ENCODE data around the gene CIB2.

Gene CIB2

GRCh38 chr15:78149068-78149804 is 18.0 kb upstream of the CIB2 start, which contains the start of gene IDH3A:
TSS of gene IDH3A (plus strand) at chr15:78149362. CDS start at chr15:78149404, 42 bp downstream.
- DNase-seq, result peak; percentile 96

GRCh38 chr15:78148392-78149067 is 17.3 kb upstream of the CIB2 start:
- no peak for DNase-seq

- no peak for DNase-seq
Observed at GRCh38 chr15:78147566-78147965, 16.3 kb upstream of the CIB2 start.

GRCh38 chr15:78146425-78147154 is 15.3 kb upstream of the CIB2 start:
- no peak for DNase-seq

GRCh38 chr15:78142332-78142731 is 11.1 kb upstream of the CIB2 start:
- DNase-seq, result no peak

- no peak for DNase-seq
Observed at GRCh38 chr15:78140292-78140691, 9.0 kb upstream of the CIB2 start.

GRCh38 chr15:78139578-78139977 is 8.3 kb upstream of the CIB2 start:
- no peak for DNase-seq

GRCh38 chr15:78133801-78134200 is 2.6 kb upstream of the CIB2 start:
- DNase-seq, result no peak

DNA sequence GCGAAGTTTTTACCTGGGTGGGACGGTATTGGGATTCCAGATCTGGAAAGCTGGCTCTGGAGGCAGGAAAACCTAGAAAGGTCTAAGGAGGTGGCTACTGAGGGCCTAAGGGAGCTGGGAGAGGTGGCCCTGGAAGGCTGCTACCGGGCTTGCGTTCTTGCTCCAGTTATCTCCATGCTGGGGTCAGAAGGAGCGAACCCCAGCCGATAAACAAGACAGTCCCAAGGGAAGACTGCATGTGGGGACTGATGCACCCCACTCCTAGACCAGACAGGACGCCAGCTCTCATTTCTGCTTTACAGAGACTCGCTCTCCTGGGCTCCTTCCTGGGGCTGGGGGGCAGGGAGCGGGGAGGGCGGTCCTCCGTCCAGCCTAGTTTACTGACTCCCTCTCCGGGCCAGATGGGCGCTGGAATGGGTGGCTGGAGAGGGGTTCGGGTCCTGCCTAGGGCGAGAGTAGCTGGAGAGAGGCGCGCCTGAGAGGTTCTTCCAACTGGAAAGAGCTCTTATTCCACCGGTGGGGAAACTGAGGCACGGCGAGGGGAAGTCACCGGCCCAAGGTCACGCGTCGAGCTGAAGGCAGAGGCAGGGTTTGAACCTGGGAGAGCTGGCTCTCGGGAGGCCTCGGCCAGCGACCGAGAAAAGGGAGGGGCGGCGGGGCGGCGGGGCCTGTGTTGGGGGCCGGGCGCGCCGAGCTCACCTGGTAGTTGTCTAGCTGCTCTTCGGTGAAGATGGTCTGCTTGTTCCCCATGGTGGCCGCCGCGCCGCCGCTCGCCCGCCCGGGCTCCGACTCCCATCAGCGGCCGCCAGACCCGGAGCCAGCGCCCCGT is 565 bp downstream of the CIB2 start:
- DNase-seq, result no peak

- DNase-seq, result no peak
Observed at GRCh38 chr15:78129751-78130287, 1.4 kb downstream of the CIB2 start.

GRCh38 chr15:78129077-78129750 is 2.0 kb downstream of the CIB2 start:
- no peak for DNase-seq

DNA sequence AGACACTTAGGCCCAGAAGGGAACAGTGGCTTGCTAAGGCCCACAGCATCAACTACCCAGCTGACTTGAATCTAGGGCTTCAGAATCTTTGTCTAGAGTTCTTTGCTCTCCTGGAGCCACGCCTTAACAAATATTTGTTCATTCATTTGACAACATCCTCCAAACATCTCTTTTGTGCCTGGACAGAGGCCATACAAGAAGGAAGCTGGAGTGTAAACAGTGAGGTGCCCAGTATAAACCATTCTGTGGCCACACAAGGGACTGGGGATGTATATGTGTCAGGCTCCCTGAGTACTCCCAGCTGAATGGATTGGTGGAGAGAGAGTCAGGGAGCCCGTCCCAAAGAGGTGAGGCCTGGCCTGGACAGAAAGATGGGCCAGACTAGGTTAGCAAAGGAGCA is 3.4 kb downstream of the CIB2 start:
- DNase-seq, result no peak

DNA sequence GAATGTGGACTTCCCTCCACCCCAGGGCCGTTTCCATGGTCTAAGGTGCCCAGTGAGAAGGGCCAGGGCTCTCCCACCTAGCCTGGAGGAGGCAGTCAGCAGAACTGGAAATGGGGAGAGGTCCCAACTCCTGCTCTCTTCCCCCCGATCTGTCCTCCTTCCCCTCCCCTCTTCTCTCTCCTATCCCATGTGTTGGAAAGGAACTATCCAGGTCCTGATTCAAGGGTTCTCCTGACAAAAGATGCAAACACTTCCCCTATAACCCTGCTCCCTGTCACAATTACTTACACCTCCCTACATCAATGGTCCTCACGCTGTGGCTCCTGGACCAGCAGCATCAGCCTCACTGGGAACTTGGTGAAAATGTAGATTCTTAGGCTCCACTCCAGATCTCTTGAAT is 6.0 kb downstream of the CIB2 start:
- DNase-seq, result no peak

GRCh38 chr15:78120523-78120922 is 10.7 kb downstream of the CIB2 start:
- no peak for DNase-seq

DNA sequence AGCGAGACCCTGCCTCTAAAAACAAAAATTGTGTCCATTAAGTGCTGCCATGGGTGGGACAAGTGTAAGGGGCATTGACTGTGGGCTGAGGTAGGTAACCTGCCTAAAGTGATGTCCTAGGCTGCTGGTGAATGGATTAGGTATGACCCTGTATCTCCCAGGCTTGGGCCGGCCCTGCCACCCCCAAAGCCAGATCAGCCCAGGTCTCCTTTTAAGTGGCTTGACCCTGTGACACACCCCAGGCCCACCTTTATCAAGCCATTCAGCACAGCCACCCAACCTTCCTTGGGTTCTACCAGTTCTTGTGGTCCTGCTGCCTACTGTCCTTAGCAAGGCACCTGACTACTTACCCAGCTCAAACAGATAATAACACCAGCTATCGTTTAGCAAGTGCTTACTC is 18.7 kb downstream of the CIB2 start:
- DNase-seq, result no peak

DNA sequence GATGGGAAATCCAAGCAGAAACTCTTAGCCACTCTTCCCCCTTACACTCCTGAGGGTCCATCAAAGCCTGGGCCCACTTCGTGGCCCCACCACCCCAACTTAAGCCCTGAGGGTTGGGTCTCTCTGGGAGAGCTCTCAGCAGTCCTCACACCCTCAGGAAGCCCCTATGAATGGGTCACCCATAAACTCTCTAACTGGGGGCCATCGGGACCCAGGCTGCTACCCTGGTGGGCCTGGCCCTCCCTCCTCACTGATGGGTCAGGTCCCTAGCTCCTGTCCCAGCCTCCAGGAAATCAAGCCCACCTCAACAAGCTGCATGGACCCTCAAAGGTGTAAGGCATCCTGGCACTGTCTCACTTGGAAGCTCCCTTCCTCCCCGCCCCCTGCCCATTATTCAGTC is 19.5 kb downstream of the CIB2 start:
- DNase-seq, result no peak

- no peak for DNase-seq
Observed at GRCh38 chr15:78110916-78111475, 20.2 kb downstream of the CIB2 start.

GRCh38 chr15:78110096-78110495 is 21.1 kb downstream of the CIB2 start:
- no peak for DNase-seq

- DNase-seq, result no peak
Observed at GRCh38 chr15:78109156-78109555, 22.1 kb downstream of the CIB2 start.

- peak; percentile 76 for DNase-seq
Observed at GRCh38 chr15:78108300-78109084, 22.8 kb downstream of the CIB2 start.

DNA sequence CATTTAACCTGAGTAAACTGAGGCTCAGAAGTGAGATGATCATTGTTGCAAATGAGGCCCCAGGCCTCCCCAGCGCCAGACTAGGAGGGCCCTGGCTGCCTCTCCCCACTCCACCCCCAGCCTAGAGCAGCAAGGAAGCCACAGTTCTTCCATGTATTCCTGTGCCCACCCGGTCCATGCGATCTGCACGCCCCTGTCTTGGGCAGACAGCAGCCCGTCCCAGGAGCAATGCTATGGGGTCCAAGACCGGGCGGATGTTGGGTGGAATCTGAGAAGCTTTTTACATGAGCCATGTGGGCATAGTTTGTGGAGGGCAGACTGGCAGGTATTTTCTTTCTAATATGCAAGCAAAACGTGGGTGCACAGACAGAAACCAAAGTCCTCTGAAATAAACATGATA is 23.8 kb downstream of the CIB2 start:
- no peak for DNase-seq

All from kidney glomerular epithelial cell (primary cell).